ENCODE measurements around the gene CACNA1C. TPM values are rescaled to one million over a fixed set of nuclear protein-coding genes. Genes with fewer than 3 reads are reported as not detected.

CACNA1C gene
- total RNA-seq, 2 donors from 2014 or later = 4.4 to 10.1 TPM

- intact Hi-C loops (cut with DNase I, micrococcal nuclease) = no loop called here
- DNase-seq = no peak
- ATAC-seq = no peak
Observed at GRCh38 chr12:2501464-2502191, 448.8 kb downstream of the CACNA1C start.

GRCh38 chr12:2503036-2503435, 450.2 kb downstream of the CACNA1C start:
- DNase-seq = no peak
- intact Hi-C loops (cut with DNase I, micrococcal nuclease) = no loop called here
- no peak for ATAC-seq

- intact Hi-C loops (cut with DNase I, micrococcal nuclease) = no loop called here
- no peak for DNase-seq
Observed at GRCh38 chr12:2503762-2504161, 451.0 kb downstream of the CACNA1C start.

GRCh38 chr12:2504577-2504976, 451.8 kb downstream of the CACNA1C start:
- no peak for ATAC-seq
- intact Hi-C loops (cut with DNase I, micrococcal nuclease) = no loop called here
- DNase-seq = no peak

More at GRCh38 chr12:2503762-2504161, 451.0 kb downstream of the CACNA1C start:
- no peak for ATAC-seq

- DNase-seq (no peak), ATAC-seq (no peak)
- intact Hi-C loops (cut with DNase I, micrococcal nuclease) = no loop called here
Observed at GRCh38 chr12:2507814-2508213, 455.0 kb downstream of the CACNA1C start.

GRCh38 chr12:2509137-2509536, 456.4 kb downstream of the CACNA1C start:
- no peak for DNase-seq
- no peak for ATAC-seq
- intact Hi-C loops (cut with DNase I, micrococcal nuclease) = no loop called here

- ATAC-seq (no peak), DNase-seq (no peak)
- intact Hi-C loops (cut with DNase I, micrococcal nuclease) = no loop called here
Observed at GRCh38 chr12:2510045-2510444, 457.3 kb downstream of the CACNA1C start.

GRCh38 chr12:2513141-2514037, 460.6 kb downstream of the CACNA1C start:
- ATAC-seq (no peak), DNase-seq (no peak)
- intact Hi-C loops (cut with DNase I, micrococcal nuclease) = no loop called here

- intact Hi-C loops (cut with DNase I, micrococcal nuclease) = no loop called here
- DNase-seq = no peak
Observed at GRCh38 chr12:2514038-2514340, 461.2 kb downstream of the CACNA1C start.

GRCh38 chr12:2520722-2521246, 468.0 kb downstream of the CACNA1C start:
- no peak for DNase-seq
- peak; percentile 75 for ATAC-seq
- intact Hi-C loops (cut with DNase I, micrococcal nuclease) = no loop called here

More at GRCh38 chr12:2514038-2514340, 461.2 kb downstream of the CACNA1C start:
- ATAC-seq = no peak

GRCh38 chr12:2523317-2523716, 470.5 kb downstream of the CACNA1C start:
- intact Hi-C loops (cut with DNase I, micrococcal nuclease) = no loop called here
- no peak for DNase-seq
- ATAC-seq = no peak

GRCh38 chr12:2523844-2524243, 471.1 kb downstream of the CACNA1C start:
- intact Hi-C loops (cut with DNase I, micrococcal nuclease) = no loop called here
- DNase-seq (no peak), ATAC-seq (no peak)

- intact Hi-C loops (cut with DNase I, micrococcal nuclease) = no loop called here
- ATAC-seq (peak; percentile 88), DNase-seq (peak in 1 of 2 donors; percentile 19)
Observed at GRCh38 chr12:2526371-2526770, 473.6 kb downstream of the CACNA1C start.

GRCh38 chr12:2528001-2528400, 475.2 kb downstream of the CACNA1C start:
- ATAC-seq (no peak), DNase-seq (no peak)
- intact Hi-C loops (cut with DNase I, micrococcal nuclease) = no loop called here

- ATAC-seq (no peak), DNase-seq (no peak)
- intact Hi-C loops (cut with DNase I, micrococcal nuclease) = no loop called here
Observed at GRCh38 chr12:2529807-2530206, 477.0 kb downstream of the CACNA1C start.

GRCh38 chr12:2531371-2531770, 478.6 kb downstream of the CACNA1C start:
- intact Hi-C loops (cut with DNase I, micrococcal nuclease) = no loop called here
- ATAC-seq (no peak), DNase-seq (no peak)

- ATAC-seq (no peak), DNase-seq (no peak)
- intact Hi-C loops (cut with DNase I, micrococcal nuclease) = no loop called here
Observed at GRCh38 chr12:2533036-2533435, 480.2 kb downstream of the CACNA1C start.

GRCh38 chr12:2535583-2536204, 482.9 kb downstream of the CACNA1C start:
- ATAC-seq (no peak), DNase-seq (no peak)
- intact Hi-C loops (cut with DNase I, micrococcal nuclease) = no loop called here

GRCh38 chr12:2536724-2537123, 483.9 kb downstream of the CACNA1C start:
- intact Hi-C loops (cut with DNase I, micrococcal nuclease) = no loop called here
- ATAC-seq (no peak), DNase-seq (no peak)

All from left colon (tissue), 2 donors.